ENCODE results near the gene SAXO1.

Gene SAXO1

DNA sequence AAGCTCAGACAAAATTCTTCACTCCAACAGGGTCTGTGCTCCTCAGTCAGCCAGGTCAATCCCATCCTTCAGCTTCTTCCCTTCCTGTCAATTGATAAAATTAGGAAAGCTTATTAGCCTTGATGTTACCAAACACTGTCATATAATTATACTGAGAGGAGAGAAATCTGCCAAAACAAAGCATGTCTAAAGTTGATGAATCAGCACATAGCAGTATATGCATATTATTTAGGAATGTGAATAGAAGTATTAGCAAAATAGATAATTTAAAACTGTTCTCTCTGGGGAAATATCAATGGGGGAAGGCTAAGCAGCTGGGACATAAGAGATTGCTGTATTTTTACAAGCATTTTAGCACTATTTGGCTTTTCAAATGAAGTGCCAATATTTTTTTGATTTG lies 107.1 kb downstream of the SAXO1 start:
- Histone ChIP-seq H3K9ac (ENCODE audit: insufficient read length, low read depth) (no peak overlapping the region), H3K4me3 (ENCODE audit: insufficient read length, low read depth) (no peak overlapping the region), H3K27me3 (ENCODE audit: insufficient read depth, insufficient read length) (no peaks in the 10 kb centered on the region), H3K36me3 (ENCODE audit: insufficient read depth, insufficient read length, low read length) (no peaks in the 10 kb centered on the region), H3K4me1 (ENCODE audit: insufficient read depth, insufficient read length) (peaks cover 2% of the 10 kb centered on the region), H3K9me3 (ENCODE audit: insufficient read depth, low read length) (no peaks in the 10 kb centered on the region)
- TF ChIP-seq ZNF274 (IDR thresholded peaks at IDR 0.05; ENCODE audit: low read depth, low read length) = no peak
- no peak for TF ChIP-seq SUZ12 (IDR thresholded peaks at IDR 0.05; ENCODE audit: extremely low read depth, insufficient read depth, insufficient read length)
- TF ChIP-seq YY1 (IDR thresholded peaks at IDR 0.05; ENCODE audit: insufficient read depth, insufficient read length) = no peak
- no peak for DNase-seq (ENCODE audit: low read depth, low spot score)

GRCh38 chr9:18923671-18924430 lies 109.2 kb downstream of the SAXO1 start:
- no peak for DNase-seq (ENCODE audit: low read depth, low spot score)
- Histone ChIP-seq H3K27me3 (ENCODE audit: insufficient read depth, insufficient read length) (no peaks in the 10 kb centered on the region), H3K36me3 (ENCODE audit: insufficient read depth, insufficient read length, low read length) (no peaks in the 10 kb centered on the region), H3K9ac (ENCODE audit: insufficient read length, low read depth) (no peak overlapping the region), H3K4me3 (ENCODE audit: insufficient read length, low read depth) (no peak overlapping the region), H3K4me1 (ENCODE audit: insufficient read depth, insufficient read length) (peaks cover 2% of the 10 kb centered on the region), H3K9me3 (ENCODE audit: insufficient read depth, low read length) (no peaks in the 10 kb centered on the region)
- TF ChIP-seq SUZ12 (IDR thresholded peaks at IDR 0.05; ENCODE audit: extremely low read depth, insufficient read depth, insufficient read length) = no peak
- TF ChIP-seq YY1 (IDR thresholded peaks at IDR 0.05; ENCODE audit: insufficient read depth, insufficient read length) = no peak
- TF ChIP-seq ZNF274 (IDR thresholded peaks at IDR 0.05; ENCODE audit: low read depth, low read length) = no peak

- Histone ChIP-seq H3K36me3 (ENCODE audit: insufficient read depth, insufficient read length, low read length) (no peaks in the 10 kb centered on the region), H3K4me3 (ENCODE audit: insufficient read length, low read depth) (no peak overlapping the region), H3K9ac (ENCODE audit: insufficient read length, low read depth) (no peak overlapping the region), H3K27me3 (ENCODE audit: insufficient read depth, insufficient read length) (no peaks in the 10 kb centered on the region), H3K9me3 (ENCODE audit: insufficient read depth, low read length) (no peaks in the 10 kb centered on the region), H3K4me1 (ENCODE audit: insufficient read depth, insufficient read length) (peaks cover 2% of the 10 kb centered on the region)
- DNase-seq (ENCODE audit: low read depth, low spot score) = no peak
- TF ChIP-seq ZNF274 (IDR thresholded peaks at IDR 0.05; ENCODE audit: low read depth, low read length) (no peak), SUZ12 (IDR thresholded peaks at IDR 0.05; ENCODE audit: extremely low read depth, insufficient read depth, insufficient read length) (no peak), YY1 (IDR thresholded peaks at IDR 0.05; ENCODE audit: insufficient read depth, insufficient read length) (no peak)
Measured at GRCh38 chr9:18923167-18923566, 109.8 kb downstream of the SAXO1 start.

GRCh38 chr9:18922161-18922885 lies 110.7 kb downstream of the SAXO1 start:
- Histone ChIP-seq H3K27me3 (ENCODE audit: insufficient read depth, insufficient read length) (no peaks in the 10 kb centered on the region), H3K4me1 (ENCODE audit: insufficient read depth, insufficient read length) (peaks cover 2% of the 10 kb centered on the region), H3K4me3 (ENCODE audit: insufficient read length, low read depth) (no peak overlapping the region)

DNA sequence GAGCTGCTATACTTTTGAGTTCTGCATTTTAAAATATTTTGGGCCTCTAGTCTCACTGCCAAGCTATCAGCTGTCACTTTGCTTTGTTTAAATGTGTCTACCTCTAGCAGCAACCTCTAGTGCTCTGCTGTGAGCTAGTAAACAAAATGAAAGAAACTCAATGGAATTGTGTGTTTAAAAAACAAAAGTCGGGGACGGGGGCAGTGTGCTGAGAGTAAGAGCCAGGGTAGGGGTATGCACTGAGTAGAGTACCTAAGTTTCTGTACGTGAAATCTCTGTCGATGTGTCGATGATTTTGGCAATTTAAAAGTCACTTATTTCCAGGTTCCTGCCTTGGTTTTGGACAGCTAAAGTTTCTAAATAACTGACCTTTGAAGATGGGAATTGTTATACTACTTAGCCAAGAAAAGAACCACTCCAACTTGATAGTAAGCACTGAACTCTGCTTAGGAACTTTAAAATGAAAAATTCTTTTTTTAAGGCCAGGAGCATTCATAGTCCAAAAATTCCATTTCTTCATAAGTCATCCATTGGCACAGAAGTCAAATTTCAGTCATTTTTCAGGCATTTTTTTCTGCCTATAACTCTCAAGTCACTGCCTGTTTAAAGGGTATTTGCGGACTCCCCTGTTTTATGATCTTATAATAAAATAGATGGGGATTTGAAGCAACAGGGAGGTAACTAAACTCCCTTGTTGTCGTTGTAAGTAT lies 111.5 kb downstream of the SAXO1 start:
- Histone ChIP-seq H3K9me3 (ENCODE audit: insufficient read depth, low read length) (no peaks in the 10 kb centered on the region), H3K4me3 (ENCODE audit: insufficient read length, low read depth) (no peak overlapping the region), H3K9ac (ENCODE audit: insufficient read length, low read depth) (no peak overlapping the region), H3K36me3 (ENCODE audit: insufficient read depth, insufficient read length, low read length) (no peaks in the 10 kb centered on the region), H3K27me3 (ENCODE audit: insufficient read depth, insufficient read length) (no peaks in the 10 kb centered on the region), H3K4me1 (ENCODE audit: insufficient read depth, insufficient read length) (peaks cover 2% of the 10 kb centered on the region)
- no peak for DNase-seq (ENCODE audit: low read depth, low spot score)
- TF ChIP-seq ZNF274 (IDR thresholded peaks at IDR 0.05; ENCODE audit: low read depth, low read length) = no peak
- TF ChIP-seq YY1 (IDR thresholded peaks at IDR 0.05; ENCODE audit: insufficient read depth, insufficient read length) = no peak
- no peak for TF ChIP-seq SUZ12 (IDR thresholded peaks at IDR 0.05; ENCODE audit: extremely low read depth, insufficient read depth, insufficient read length)

More at GRCh38 chr9:18922161-18922885, 110.7 kb downstream of the SAXO1 start:
- TF ChIP-seq YY1 (IDR thresholded peaks at IDR 0.05; ENCODE audit: insufficient read depth, insufficient read length) (no peak), SUZ12 (IDR thresholded peaks at IDR 0.05; ENCODE audit: extremely low read depth, insufficient read depth, insufficient read length) (no peak), ZNF274 (IDR thresholded peaks at IDR 0.05; ENCODE audit: low read depth, low read length) (no peak)
- Histone ChIP-seq H3K9me3 (ENCODE audit: insufficient read depth, low read length) (no peaks in the 10 kb centered on the region), H3K36me3 (ENCODE audit: insufficient read depth, insufficient read length, low read length) (no peaks in the 10 kb centered on the region), H3K9ac (ENCODE audit: insufficient read length, low read depth) (no peak overlapping the region)
- no peak for DNase-seq (ENCODE audit: low read depth, low spot score)

DNA sequence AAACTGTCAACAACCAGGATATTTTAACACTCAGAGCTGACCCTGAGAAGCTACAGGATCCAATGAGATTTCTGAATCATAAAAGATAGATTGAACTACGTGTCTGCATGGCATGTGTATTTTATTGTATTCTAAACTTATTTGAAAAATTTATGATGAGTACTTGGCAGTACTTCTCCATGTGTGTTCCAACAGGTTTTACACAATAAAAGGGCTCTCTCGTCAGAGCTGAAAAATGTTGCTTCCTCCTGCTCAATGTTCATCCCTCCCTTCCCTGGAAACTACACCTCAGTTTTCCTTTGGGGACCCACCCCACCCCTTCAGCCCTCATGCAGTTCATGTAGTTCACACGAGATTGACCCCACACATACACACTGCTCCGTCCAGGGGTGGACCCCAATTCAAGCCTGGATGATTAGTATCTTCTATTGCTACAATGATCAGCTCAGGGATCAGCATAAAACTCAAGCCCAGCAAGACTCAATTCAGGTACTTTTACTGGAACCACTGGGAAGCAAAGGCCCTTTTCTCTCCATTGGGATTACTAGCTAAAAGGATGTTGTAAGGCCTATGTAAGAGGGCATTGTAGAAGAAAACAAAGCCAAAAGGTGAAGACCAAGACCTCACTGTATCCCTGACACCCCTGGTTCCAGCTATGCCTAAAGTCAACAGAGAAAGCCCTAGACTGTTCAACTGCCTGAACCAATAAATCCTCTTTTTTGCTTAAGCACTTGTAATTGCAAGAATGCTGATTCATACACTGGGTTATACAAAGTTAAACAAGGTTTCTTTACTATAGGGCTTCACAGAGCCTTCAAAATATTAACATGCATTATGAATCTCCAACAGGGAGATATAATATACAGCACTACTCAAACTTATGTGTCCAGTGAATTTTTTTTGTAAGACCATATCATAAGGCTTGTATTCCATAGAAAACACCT lies 112.6 kb downstream of the SAXO1 start:
- TF ChIP-seq ZNF274 (IDR thresholded peaks at IDR 0.05; ENCODE audit: low read depth, low read length) = no peak
- TF ChIP-seq SUZ12 (IDR thresholded peaks at IDR 0.05; ENCODE audit: extremely low read depth, insufficient read depth, insufficient read length) = no peak
- no peak for TF ChIP-seq YY1 (IDR thresholded peaks at IDR 0.05; ENCODE audit: insufficient read depth, insufficient read length)
- H3K4me3 ChIP-seq (ENCODE audit: insufficient read length, low read depth) = no peak overlapping the region
- no peaks in the 10 kb centered on the region for H3K9me3 ChIP-seq (ENCODE audit: insufficient read depth, low read length)
- no peak for DNase-seq (ENCODE audit: low read depth, low spot score)
- no peak overlapping the region for H3K9ac ChIP-seq (ENCODE audit: insufficient read length, low read depth)
- H3K36me3 ChIP-seq (ENCODE audit: insufficient read depth, insufficient read length, low read length) = no peaks in the 10 kb centered on the region
- H3K27me3 ChIP-seq (ENCODE audit: insufficient read depth, insufficient read length) = no peaks in the 10 kb centered on the region
- H3K4me1 ChIP-seq (ENCODE audit: insufficient read depth, insufficient read length) = peaks cover 2% of the 10 kb centered on the region

Measured in NT2/D1 (cell line).